WTC11 (cell line): Measurements from ENCODE around the gene MID1. TPM values are rescaled to one million over a fixed set of nuclear protein-coding genes. Genes with fewer than 3 reads are reported as not detected.

ENCODE experiments used
- ATAC-seq: fragments of 200-7000 bp; cut with Tn5 transposase; 2 replicates; pipeline ENCODE4 v1.10.0; 2021; ENCODE audit warnings: mild to moderate bottlenecking, moderate library complexity
- CTCF ChIA-PET: fragments of 300-600 bp; sonication (Branson Sonifier 250); formaldehyde crosslinking; loops from one replicate; lab custom pipeline; 2021; ENCODE audit warnings: antibody characterized with exemption; lab: Charles Lee
- POLR2A ChIA-PET: fragments of 350-600 bp; sonication (Branson Sonifier 250); formaldehyde crosslinking; loops from one replicate; lab custom pipeline; 2021; ENCODE audit warnings: antibody characterized with exemption; lab: Charles Lee
- DNase-seq: peaks from one replicate; pipeline ENCODE4 v3.0.0; 2021; ENCODE audit warnings: low spot score
- H3K27ac Mint-ChIP-seq: 2 replicates; pipeline ENCODE4 v1.8.0; 2021; ENCODE audit warnings: mixed read lengths
- H3K27me3 Mint-ChIP-seq: 2 replicates; pipeline ENCODE4 v1.8.0; 2021; ENCODE audit warnings: low read depth, mild to moderate bottlenecking, moderate library complexity, mixed read lengths
- H3K36me3 Mint-ChIP-seq: 2 replicates; pipeline ENCODE4 v1.8.0; 2021; ENCODE audit warnings: mixed read lengths
- H3K4me1 Mint-ChIP-seq: 2 replicates; pipeline ENCODE4 v1.8.0; 2022; ENCODE audit warnings: mixed read lengths
- H3K4me3 Mint-ChIP-seq: 2 replicates; pipeline ENCODE4 v1.8.0; 2021; ENCODE audit warnings: mild to moderate bottlenecking, moderate library complexity, mixed read lengths
- H3K9me3 Mint-ChIP-seq: 2 replicates; pipeline ENCODE4 v1.8.0; 2021; ENCODE audit warnings: mixed read lengths
- ATF3 ChIP-seq: sonication (generic); formaldehyde crosslinking; conservative IDR thresholded peaks from 2 replicates; pipeline ENCODE4 v1.8.1; 2022; ENCODE audit warnings: mild to moderate bottlenecking, missing genetic modification reagents
- CBFB ChIP-seq: sonication (generic); formaldehyde crosslinking; IDR thresholded peaks from 2 replicates; pipeline ENCODE4 v1.8.1; 2022; ENCODE audit warnings: mild to moderate bottlenecking, low read depth, missing genetic modification reagents
- ELF4 ChIP-seq: sonication (generic); formaldehyde crosslinking; IDR thresholded peaks from 2 replicates; pipeline ENCODE4 v1.8.1; 2022; ENCODE audit warnings: low read depth, mild to moderate bottlenecking, moderate library complexity, missing genetic modification reagents
- ERG ChIP-seq: fragments of 250-450 bp; sonication (Bioruptor Pico); IDR thresholded peaks from 2 replicates; pipeline ENCODE4 v1.8.0; 2021; ENCODE audit warnings: mild to moderate bottlenecking
- ETV6 ChIP-seq: sonication (generic); formaldehyde crosslinking; IDR thresholded peaks from 2 replicates; pipeline ENCODE4 v1.8.1; 2022; ENCODE audit warnings: mild to moderate bottlenecking, missing genetic modification reagents
- FOXP1 ChIP-seq: sonication (generic); formaldehyde crosslinking; IDR thresholded peaks from 2 replicates; pipeline ENCODE4 v1.8.0; 2022; ENCODE audit warnings: missing genetic modification reagents, mild to moderate bottlenecking, moderate library complexity, borderline replicate concordance
- GTF2I ChIP-seq: fragments of 250-450 bp; sonication (Bioruptor Pico); conservative IDR thresholded peaks from 2 replicates; pipeline ENCODE4 v1.4.0; 2021; ENCODE audit warnings: mild to moderate bottlenecking
- JUN ChIP-seq: sonication (generic); formaldehyde crosslinking; IDR thresholded peaks from 2 replicates; pipeline ENCODE4 v1.8.0; 2023; ENCODE audit warnings: mild to moderate bottlenecking, missing genetic modification reagents
- MXD4 ChIP-seq: fragments of 250-450 bp; sonication (Bioruptor Pico); IDR thresholded peaks from 2 replicates; pipeline ENCODE4 v1.8.0; 2021; ENCODE audit warnings: mild to moderate bottlenecking, moderate library complexity, borderline replicate concordance
- PRRX2 ChIP-seq: fragments of 250-450 bp; sonication (Bioruptor Pico); IDR thresholded peaks from 2 replicates; pipeline ENCODE4 v1.8.0; 2021; ENCODE audit warnings: mild to moderate bottlenecking
- SOX15 ChIP-seq: fragments of 250-450 bp; sonication (Bioruptor Pico); IDR thresholded peaks from 2 replicates; pipeline ENCODE4 v1.9.0; 2021; ENCODE audit warnings: mild to moderate bottlenecking
- TEAD4 ChIP-seq: sonication (generic); formaldehyde crosslinking; IDR thresholded peaks from 2 replicates; pipeline ENCODE4 v1.8.0; 2022; ENCODE audit warnings: mild to moderate bottlenecking, missing genetic modification reagents
- ZNF138 ChIP-seq: sonication (generic); formaldehyde crosslinking; conservative IDR thresholded peaks from 2 replicates; pipeline ENCODE4 v1.8.1; 2022; ENCODE audit warnings: mild to moderate bottlenecking, moderate library complexity, missing genetic modification reagents
- ZNF416 ChIP-seq: fragments of 250-450 bp; sonication (Bioruptor Pico); IDR thresholded peaks from 2 replicates; pipeline ENCODE4 v1.9.0; 2021; ENCODE audit warnings: mild to moderate bottlenecking, inconsistent platforms
- ZNF423 ChIP-seq: fragments of 250-450 bp; sonication (Bioruptor Pico); IDR thresholded peaks from 2 replicates; pipeline ENCODE4 v2.1.2; 2022; ENCODE audit warnings: mild to moderate bottlenecking, moderate library complexity
- total RNA-seq: library from RNA; stranded (reverse); gene quantifications from 3 replicates; pipeline ENCODE4 v1.2.3, GENCODE V29; 2021
- TF ChIP-seq, protein P1 (sequence below): sonication (generic); formaldehyde crosslinking; IDR thresholded peaks from 2 replicates; pipeline ENCODE4 v1.8.0; 2022; ENCODE audit warnings: mild to moderate bottlenecking, missing genetic modification reagents
- TF ChIP-seq, protein P2 (sequence below): fragments of 250-450 bp; sonication (Bioruptor Pico); conservative IDR thresholded peaks from 2 replicates; pipeline ENCODE4 v1.9.0; 2021; ENCODE audit warnings: mild to moderate bottlenecking
- TF ChIP-seq, protein P3 (sequence below): sonication (generic); formaldehyde crosslinking; IDR thresholded peaks from 2 replicates; pipeline ENCODE4 v1.8.0; 2022; ENCODE audit warnings: missing genetic modification reagents
- TF ChIP-seq, protein P4 (sequence below): sonication (generic); formaldehyde crosslinking; IDR thresholded peaks from 2 replicates; pipeline ENCODE4 v1.8.0; 2023; ENCODE audit warnings: mild to moderate bottlenecking, missing genetic modification reagents
- TF ChIP-seq, protein P5 (sequence below): sonication (generic); formaldehyde crosslinking; IDR thresholded peaks from 2 replicates; pipeline ENCODE4 v1.8.0; 2022; ENCODE audit warnings: mild to moderate bottlenecking, missing genetic modification reagents

The MID1 gene
- total RNA-seq, 1 experiment from 2014 or later, result 52.2 TPM

DNA sequence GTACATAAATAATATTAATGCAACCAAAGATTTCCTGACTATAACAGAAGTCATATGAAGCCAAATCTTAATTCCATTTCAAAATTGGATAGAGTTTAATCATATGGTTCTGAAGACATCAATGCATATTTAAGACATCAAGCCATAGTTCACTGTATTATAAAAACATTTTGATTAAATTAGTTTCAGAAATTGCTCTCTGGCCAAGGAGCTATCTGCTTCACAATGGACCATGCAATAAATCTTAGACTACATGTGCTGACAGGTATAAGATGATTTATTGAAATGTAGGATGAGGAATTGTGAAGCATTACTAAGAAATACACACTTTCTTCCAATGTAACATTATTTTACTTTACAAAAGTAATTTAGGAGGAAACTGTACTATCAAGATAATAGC, 81.6 kb downstream of the MID1 start (continued):
- TF ChIP-seq, protein P1, sequence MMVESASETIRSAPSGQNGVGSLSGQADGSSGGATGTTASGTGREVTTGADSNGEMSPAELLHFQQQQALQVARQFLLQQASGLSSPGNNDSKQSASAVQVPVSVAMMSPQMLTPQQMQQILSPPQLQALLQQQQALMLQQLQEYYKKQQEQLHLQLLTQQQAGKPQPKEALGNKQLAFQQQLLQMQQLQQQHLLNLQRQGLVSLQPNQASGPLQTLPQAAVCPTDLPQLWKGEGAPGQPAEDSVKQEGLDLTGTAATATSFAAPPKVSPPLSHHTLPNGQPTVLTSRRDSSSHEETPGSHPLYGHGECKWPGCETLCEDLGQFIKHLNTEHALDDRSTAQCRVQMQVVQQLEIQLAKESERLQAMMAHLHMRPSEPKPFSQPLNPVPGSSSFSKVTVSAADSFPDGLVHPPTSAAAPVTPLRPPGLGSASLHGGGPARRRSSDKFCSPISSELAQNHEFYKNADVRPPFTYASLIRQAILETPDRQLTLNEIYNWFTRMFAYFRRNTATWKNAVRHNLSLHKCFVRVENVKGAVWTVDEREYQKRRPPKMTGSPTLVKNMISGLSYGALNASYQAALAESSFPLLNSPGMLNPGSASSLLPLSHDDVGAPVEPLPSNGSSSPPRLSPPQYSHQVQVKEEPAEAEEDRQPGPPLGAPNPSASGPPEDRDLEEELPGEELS (CRISPR knock-in tag), result no peak
- TF ChIP-seq MXD4 (CRISPR knock-in tag) (no peak), ZNF138 (CRISPR knock-in tag) (no peak), ATF3 (CRISPR knock-in tag) (no peak), ZNF423 (CRISPR knock-in tag) (no peak), GTF2I (CRISPR knock-in tag) (no peak), TEAD4 (CRISPR knock-in tag) (no peak)

DNA sequence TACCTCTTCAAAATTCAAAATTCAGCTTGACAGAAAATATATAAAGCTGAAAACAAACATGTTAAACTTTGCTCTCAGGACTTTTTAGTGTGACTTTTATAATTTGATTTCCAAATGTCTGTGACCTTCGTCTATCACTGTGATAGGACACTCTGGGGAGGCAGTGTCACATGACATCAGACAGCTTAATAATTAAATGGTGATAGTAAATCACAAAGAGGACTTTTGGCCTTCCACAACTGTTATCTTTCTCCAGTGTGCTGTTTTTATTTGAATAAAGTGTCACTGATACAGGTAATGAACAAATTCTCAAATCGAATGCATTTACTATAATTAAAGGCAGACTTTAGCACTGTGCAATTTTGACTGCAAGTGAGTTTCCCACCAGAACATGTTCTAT, 83.1 kb downstream of the MID1 start:
- CTCF ChIA-PET, result interaction anchor here (1.2 kb wide), 1 partner anchor 61 kb away, joined by 3 read pairs; no protein-coding TSS in a partner anchor
- 0 out of 2 replicates have a peak overlapping the region, but pooled peaks have one; percentile 45 for H3K27ac Mint-ChIP-seq
- TF ChIP-seq, protein P2, sequence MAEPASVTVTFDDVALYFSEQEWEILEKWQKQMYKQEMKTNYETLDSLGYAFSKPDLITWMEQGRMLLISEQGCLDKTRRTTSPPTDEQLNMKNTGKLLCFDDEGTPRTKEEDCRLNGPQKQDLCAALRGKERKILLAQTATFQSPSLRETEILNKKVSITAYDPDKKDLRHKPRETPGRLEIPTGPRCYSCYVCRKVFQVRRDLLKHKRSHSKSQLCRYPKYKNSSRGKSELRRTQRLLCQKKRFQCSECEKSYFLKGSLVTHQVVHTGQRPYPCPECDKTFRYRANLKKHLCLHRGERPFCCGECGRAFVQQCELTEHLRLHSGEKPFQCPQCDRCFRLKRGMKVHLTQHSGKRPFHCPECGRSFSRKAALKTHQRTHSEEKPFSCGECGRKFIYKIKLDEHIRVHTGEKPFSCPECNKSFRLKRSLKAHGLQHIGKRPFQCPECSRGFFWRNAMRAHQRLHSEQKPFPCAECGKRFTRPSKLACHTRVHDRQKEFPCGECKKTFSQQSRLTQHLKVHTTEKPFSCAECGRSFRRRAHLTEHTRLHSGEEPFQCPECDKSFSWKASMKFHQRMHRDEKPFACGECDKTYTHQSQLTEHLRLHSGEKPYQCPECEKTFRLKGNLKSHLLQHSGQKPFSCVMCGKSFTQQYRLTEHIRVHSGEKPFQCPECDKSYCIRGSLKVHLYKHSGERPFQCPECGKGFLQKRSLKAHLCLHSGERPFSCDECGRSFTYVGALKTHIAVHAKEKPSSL (CRISPR knock-in tag), result no peak
- no peak for TF ChIP-seq ELF4 (CRISPR knock-in tag)
- TF ChIP-seq ETV6 (CRISPR knock-in tag), result no peak
- no peak for TF ChIP-seq ERG (CRISPR knock-in tag)
- no peak for TF ChIP-seq SOX15 (CRISPR knock-in tag)
- TF ChIP-seq, protein P3, sequence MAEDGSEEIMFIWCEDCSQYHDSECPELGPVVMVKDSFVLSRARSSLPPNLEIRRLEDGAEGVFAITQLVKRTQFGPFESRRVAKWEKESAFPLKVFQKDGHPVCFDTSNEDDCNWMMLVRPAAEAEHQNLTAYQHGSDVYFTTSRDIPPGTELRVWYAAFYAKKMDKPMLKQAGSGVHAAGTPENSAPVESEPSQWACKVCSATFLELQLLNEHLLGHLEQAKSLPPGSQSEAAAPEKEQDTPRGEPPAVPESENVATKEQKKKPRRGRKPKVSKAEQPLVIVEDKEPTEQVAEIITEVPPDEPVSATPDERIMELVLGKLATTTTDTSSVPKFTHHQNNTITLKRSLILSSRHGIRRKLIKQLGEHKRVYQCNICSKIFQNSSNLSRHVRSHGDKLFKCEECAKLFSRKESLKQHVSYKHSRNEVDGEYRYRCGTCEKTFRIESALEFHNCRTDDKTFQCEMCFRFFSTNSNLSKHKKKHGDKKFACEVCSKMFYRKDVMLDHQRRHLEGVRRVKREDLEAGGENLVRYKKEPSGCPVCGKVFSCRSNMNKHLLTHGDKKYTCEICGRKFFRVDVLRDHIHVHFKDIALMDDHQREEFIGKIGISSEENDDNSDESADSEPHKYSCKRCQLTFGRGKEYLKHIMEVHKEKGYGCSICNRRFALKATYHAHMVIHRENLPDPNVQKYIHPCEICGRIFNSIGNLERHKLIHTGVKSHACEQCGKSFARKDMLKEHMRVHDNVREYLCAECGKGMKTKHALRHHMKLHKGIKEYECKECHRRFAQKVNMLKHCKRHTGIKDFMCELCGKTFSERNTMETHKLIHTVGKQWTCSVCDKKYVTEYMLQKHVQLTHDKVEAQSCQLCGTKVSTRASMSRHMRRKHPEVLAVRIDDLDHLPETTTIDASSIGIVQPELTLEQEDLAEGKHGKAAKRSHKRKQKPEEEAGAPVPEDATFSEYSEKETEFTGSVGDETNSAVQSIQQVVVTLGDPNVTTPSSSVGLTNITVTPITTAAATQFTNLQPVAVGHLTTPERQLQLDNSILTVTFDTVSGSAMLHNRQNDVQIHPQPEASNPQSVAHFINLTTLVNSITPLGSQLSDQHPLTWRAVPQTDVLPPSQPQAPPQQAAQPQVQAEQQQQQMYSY (CRISPR knock-in tag), result no peak
- no peak for TF ChIP-seq PRRX2 (CRISPR knock-in tag)
- TF ChIP-seq JUN (CRISPR knock-in tag), result no peak
- TF ChIP-seq MXD4 (CRISPR knock-in tag), result no peak
- TF ChIP-seq, protein P4, sequence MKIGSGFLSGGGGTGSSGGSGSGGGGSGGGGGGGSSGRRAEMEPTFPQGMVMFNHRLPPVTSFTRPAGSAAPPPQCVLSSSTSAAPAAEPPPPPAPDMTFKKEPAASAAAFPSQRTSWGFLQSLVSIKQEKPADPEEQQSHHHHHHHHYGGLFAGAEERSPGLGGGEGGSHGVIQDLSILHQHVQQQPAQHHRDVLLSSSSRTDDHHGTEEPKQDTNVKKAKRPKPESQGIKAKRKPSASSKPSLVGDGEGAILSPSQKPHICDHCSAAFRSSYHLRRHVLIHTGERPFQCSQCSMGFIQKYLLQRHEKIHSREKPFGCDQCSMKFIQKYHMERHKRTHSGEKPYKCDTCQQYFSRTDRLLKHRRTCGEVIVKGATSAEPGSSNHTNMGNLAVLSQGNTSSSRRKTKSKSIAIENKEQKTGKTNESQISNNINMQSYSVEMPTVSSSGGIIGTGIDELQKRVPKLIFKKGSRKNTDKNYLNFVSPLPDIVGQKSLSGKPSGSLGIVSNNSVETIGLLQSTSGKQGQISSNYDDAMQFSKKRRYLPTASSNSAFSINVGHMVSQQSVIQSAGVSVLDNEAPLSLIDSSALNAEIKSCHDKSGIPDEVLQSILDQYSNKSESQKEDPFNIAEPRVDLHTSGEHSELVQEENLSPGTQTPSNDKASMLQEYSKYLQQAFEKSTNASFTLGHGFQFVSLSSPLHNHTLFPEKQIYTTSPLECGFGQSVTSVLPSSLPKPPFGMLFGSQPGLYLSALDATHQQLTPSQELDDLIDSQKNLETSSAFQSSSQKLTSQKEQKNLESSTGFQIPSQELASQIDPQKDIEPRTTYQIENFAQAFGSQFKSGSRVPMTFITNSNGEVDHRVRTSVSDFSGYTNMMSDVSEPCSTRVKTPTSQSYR, result no peak
- TF ChIP-seq FOXP1 (CRISPR knock-in tag), result no peak
- no peak for TF ChIP-seq CBFB (CRISPR knock-in tag)
- no peak for TF ChIP-seq ZNF423 (CRISPR knock-in tag)
- no peak for TF ChIP-seq ZNF416 (CRISPR knock-in tag)
- TF ChIP-seq, protein P5, sequence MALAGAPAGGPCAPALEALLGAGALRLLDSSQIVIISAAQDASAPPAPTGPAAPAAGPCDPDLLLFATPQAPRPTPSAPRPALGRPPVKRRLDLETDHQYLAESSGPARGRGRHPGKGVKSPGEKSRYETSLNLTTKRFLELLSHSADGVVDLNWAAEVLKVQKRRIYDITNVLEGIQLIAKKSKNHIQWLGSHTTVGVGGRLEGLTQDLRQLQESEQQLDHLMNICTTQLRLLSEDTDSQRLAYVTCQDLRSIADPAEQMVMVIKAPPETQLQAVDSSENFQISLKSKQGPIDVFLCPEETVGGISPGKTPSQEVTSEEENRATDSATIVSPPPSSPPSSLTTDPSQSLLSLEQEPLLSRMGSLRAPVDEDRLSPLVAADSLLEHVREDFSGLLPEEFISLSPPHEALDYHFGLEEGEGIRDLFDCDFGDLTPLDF, result no peak
- TF ChIP-seq, all 79 proteins: peak for 0
- ATAC-seq (no peak), DNase-seq (no peak)
- Mint-ChIP-seq H3K4me3 (no peak overlapping the region), H3K36me3 (no peaks in the 10 kb centered on the region), H3K9me3 (no peaks in the 10 kb centered on the region), H3K27me3 (no peaks in the 10 kb centered on the region), H3K4me1 (peaks cover 52% of the 10 kb centered on the region)
- POLR2A ChIA-PET, result no interaction called here
